ENCODE results near the gene CCL4L2. TPM values are rescaled to one million over a fixed set of nuclear protein-coding genes. Genes with fewer than 3 reads are reported as not detected.
"Not testable (repeated sequence)": the region's sequence is repeated elsewhere in the genome, so short reads cannot be mapped to it uniquely, and the experiment has no call there.

The CCL4L2 gene
- total RNA-seq, 2 experiments from 2014 or later = 4.8 to 6.4 TPM

- H3K27me3 Mint-ChIP-seq; ATAC-seq; H3K4me1 Mint-ChIP-seq; H3K4me3 Mint-ChIP-seq; POLR2A ChIA-PET; H3K36me3 Mint-ChIP-seq (ENCODE audit: low read depth); intact Hi-C loops (cut with DNase I, micrococcal nuclease); H3K9me3 Mint-ChIP-seq (ENCODE audit: low read depth); DNase-seq; CTCF ChIA-PET; H3K27ac Mint-ChIP-seq: not testable (repeated sequence)
Observed at GRCh38 chr17:36187943-36188665, 22.8 kb upstream of the CCL4L2 start.

GRCh38 chr17:36188891-36189306 is 22.0 kb upstream of the CCL4L2 start:
- ATAC-seq (peak; percentile 76), DNase-seq (peak; percentile 17)
- Mint-ChIP-seq H3K4me1 (peaks cover 6% of the 10 kb centered on the region), H3K36me3 (ENCODE audit: low read depth) (no peaks in the 10 kb centered on the region), H3K4me3 (no peak overlapping the region), H3K27ac (no peak overlapping the region), H3K9me3 (ENCODE audit: low read depth) (no peaks in the 10 kb centered on the region), H3K27me3 (peaks cover 2% of the 10 kb centered on the region)
- POLR2A ChIA-PET = no interaction called here
- intact Hi-C loops (cut with DNase I, micrococcal nuclease) = no loop called here
- CTCF ChIA-PET = no interaction called here

GRCh38 chr17:36189993-36190392 is 20.9 kb upstream of the CCL4L2 start:
- H3K9me3 Mint-ChIP-seq (ENCODE audit: low read depth); POLR2A ChIA-PET; CTCF ChIA-PET; H3K27me3 Mint-ChIP-seq; H3K4me1 Mint-ChIP-seq; H3K36me3 Mint-ChIP-seq (ENCODE audit: low read depth); DNase-seq; H3K4me3 Mint-ChIP-seq; H3K27ac Mint-ChIP-seq; ATAC-seq: not testable (repeated sequence)
- intact Hi-C loops (cut with DNase I, micrococcal nuclease) = loop anchor here in 1 of 2 experiments (10.0 kb wide), 1 partner anchor 45 kb away; no protein-coding TSS in a partner anchor

DNA sequence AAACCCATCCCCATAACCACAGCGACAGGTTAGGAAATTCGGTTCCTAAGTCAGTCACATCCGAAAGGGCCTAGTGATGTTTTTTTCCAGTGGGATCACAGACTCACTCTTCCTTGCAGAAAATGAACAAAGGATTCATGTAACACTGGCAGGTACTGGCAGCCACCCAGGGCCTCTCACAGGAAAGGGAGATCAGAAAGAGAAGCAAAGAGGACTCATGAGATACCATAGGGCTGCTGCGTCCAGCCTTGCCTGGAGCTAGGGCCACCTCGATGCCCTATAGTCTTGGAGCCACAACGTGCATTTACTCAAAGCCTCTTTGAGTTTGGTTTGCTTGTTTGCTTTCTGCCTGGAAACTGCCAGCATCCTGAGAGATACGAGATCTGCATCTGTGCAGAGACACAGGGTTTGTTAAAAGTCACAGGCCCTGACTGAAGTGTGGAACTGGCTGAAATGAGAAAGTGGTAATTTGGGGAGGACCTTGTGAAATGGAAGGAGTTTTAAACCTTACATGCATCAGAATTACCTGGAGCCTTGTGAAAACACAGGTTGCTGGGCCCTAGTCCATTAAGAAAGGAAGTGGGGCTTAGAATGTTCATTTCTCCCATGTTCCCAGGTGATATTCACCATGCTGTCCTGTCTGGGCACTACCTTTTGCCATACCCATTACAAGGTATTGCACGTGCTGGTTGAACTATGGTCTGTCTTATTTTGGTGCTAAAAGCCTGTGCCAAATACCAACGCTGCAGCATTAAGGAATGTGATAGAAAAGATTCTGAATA is 20.1 kb upstream of the CCL4L2 start:
- CTCF ChIA-PET; H3K4me3 Mint-ChIP-seq; POLR2A ChIA-PET; H3K27me3 Mint-ChIP-seq; H3K9me3 Mint-ChIP-seq (ENCODE audit: low read depth); DNase-seq; H3K27ac Mint-ChIP-seq; ATAC-seq; H3K4me1 Mint-ChIP-seq; H3K36me3 Mint-ChIP-seq (ENCODE audit: low read depth): not testable (repeated sequence)
- intact Hi-C loops (cut with DNase I, micrococcal nuclease) = loop anchor here in 1 of 2 experiments (10.0 kb wide), 1 partner anchor 46 kb away; no protein-coding TSS in a partner anchor

DNA sequence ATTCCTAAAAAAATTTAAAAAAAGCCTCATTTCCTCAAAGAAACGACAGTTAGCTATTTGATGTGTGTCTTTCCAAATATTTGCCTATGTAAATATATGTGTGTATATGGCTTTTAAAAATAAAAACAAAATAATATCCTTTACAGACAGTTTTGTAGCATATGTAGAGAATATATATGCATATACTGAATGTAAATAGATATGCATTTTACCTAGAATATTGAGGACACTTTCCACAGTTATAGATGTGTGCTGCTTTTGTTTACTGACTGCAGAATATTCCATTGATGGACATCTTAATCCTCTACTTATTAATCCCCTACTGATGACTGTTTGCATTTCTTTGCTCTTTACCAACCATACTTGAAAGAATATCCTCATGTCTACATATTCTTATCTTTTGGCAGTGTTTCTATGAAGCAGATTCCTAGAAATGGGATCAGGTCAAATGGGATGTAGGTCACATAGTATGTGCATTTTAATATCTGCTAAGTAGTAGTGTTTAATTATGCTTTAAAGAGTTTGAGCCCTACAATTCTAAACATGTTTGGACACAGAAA is 17.6 kb upstream of the CCL4L2 start:
- CTCF ChIA-PET = no interaction called here
- H3K4me1 Mint-ChIP-seq = peaks cover 10% of the 10 kb centered on the region
- no peak overlapping the region for H3K27ac Mint-ChIP-seq
- DNase-seq (no peak), ATAC-seq (no peak)
- intact Hi-C loops (cut with DNase I, micrococcal nuclease) = loop anchor here in 1 of 2 experiments (10.0 kb wide), 1 partner anchor 48 kb away; no protein-coding TSS in a partner anchor
- no peaks in the 10 kb centered on the region for H3K36me3 Mint-ChIP-seq (ENCODE audit: low read depth)
- POLR2A ChIA-PET = interaction anchor here (0.6 kb wide), 1 partner anchor 175 kb away, joined by 4 read pairs; no protein-coding TSS in a partner anchor
- H3K27me3 Mint-ChIP-seq = peaks cover 8% of the 10 kb centered on the region
- H3K4me3 Mint-ChIP-seq = no peak overlapping the region
- H3K9me3 Mint-ChIP-seq (ENCODE audit: low read depth) = no peaks in the 10 kb centered on the region

- intact Hi-C loops (cut with DNase I, micrococcal nuclease) = loop anchor here in 1 of 2 experiments (10.0 kb wide), 1 partner anchor 49 kb away; no protein-coding TSS in a partner anchor
- POLR2A ChIA-PET; H3K27me3 Mint-ChIP-seq; H3K9me3 Mint-ChIP-seq (ENCODE audit: low read depth); DNase-seq; CTCF ChIA-PET; H3K36me3 Mint-ChIP-seq (ENCODE audit: low read depth); ATAC-seq; H3K27ac Mint-ChIP-seq; H3K4me3 Mint-ChIP-seq: not testable (repeated sequence)
- peaks cover 13% of the 10 kb centered on the region for H3K4me1 Mint-ChIP-seq
Observed at GRCh38 chr17:36194147-36194831, 16.6 kb upstream of the CCL4L2 start.

DNA sequence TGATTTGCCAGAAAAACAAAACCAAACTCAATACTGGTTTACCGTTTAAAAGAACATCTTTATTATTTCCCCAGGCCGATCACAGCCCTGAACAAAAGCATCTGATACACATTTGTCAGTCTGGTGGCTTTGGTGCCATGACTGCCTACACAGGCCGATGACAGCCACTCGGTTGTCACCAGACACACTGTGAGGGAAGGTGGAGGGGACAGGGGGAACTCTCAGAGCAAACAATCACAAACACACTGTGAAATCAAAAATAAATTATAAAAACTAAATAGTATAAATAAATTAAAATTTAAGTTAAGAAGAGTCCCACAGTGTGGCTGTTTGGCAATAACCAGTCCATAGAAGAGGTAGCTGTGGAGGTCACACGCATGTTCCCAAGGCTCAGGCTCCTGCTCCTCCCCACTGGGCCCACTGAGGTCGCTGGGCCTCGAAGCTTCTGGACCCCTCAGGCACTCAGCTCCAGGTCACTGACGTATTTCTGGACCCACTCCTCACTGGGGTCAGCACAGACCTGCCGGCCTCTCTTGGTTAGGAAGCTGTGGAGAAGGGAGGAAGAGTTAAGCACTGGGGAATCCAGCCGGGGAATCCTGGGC is 15.9 kb upstream of the CCL4L2 start:
- H3K36me3 Mint-ChIP-seq (ENCODE audit: low read depth); CTCF ChIA-PET; H3K4me3 Mint-ChIP-seq; H3K27me3 Mint-ChIP-seq; H3K27ac Mint-ChIP-seq; POLR2A ChIA-PET; DNase-seq; ATAC-seq; H3K9me3 Mint-ChIP-seq (ENCODE audit: low read depth): not testable (repeated sequence)
- intact Hi-C loops (cut with DNase I, micrococcal nuclease) = loop anchor here in 1 of 2 experiments (10.0 kb wide), 1 partner anchor 50 kb away; no protein-coding TSS in a partner anchor
- peaks cover 15% of the 10 kb centered on the region for H3K4me1 Mint-ChIP-seq

DNA sequence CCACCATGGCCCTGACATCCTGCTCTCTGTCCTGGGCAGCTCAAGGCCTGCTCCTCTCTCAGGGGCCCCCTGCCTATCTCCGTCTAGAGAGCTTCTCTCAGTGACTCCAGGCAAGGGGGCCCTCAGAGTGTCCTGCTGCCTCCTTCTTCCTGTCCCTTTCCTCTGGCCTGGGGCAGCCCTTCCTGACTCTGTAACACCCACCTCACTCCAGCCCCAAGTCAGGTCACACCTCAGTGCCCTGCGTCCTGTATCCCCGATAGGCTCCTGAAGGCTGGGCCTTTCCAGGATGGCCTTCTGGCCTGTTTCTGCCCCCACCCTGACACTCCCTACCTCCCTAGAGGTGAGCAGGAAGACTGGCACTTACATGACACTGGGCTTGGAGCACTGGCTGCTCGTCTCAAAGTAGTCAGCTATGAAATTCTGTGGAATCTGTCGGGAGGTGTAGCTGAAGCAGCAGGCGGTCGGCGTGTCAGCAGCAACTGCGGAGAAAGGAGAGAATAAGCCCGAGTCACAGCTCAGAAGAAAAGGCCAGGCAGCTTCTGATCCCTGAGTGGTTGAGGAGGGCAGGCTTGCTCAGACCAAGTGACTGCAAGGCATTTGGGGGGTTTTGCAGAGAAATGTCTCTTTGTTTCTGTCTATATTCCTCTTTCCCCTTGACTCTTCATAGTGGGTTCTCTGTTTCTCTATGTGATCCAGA is 15.3 kb upstream of the CCL4L2 start:
- CTCF ChIA-PET = no interaction called here
- DNase-seq (no peak), ATAC-seq (no peak)
- H3K4me3 Mint-ChIP-seq = no peak overlapping the region
- H3K4me1 Mint-ChIP-seq = peaks cover 15% of the 10 kb centered on the region
- no peaks in the 10 kb centered on the region for H3K36me3 Mint-ChIP-seq (ENCODE audit: low read depth)
- H3K27me3 Mint-ChIP-seq = peaks cover 12% of the 10 kb centered on the region
- no peaks in the 10 kb centered on the region for H3K9me3 Mint-ChIP-seq (ENCODE audit: low read depth)
- no peak overlapping the region for H3K27ac Mint-ChIP-seq
- POLR2A ChIA-PET = no interaction called here
- intact Hi-C loops (cut with DNase I, micrococcal nuclease) = loop anchor here in 1 of 2 experiments (10.0 kb wide), 1 partner anchor 51 kb away; no protein-coding TSS in a partner anchor

DNA sequence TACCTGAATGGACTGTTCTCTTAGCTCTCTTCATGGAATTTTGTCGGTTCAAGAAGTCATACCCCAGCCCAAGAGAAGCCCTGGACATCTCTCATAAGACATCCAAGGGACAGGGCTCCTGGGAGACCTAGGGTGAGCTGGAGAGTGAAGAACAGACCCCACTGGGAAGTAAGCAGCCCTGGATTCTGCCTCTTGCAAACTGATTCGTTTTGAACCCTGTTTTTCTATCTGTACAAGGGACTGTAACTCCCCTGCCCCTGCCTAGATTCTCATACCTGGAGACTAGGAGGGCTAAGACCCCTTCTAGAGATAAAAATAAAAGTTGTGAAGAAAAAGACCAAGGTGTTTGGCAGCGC is 14.8 kb upstream of the CCL4L2 start:
- Mint-ChIP-seq H3K27ac (no peak overlapping the region), H3K36me3 (ENCODE audit: low read depth) (no peaks in the 10 kb centered on the region), H3K4me1 (peaks cover 15% of the 10 kb centered on the region), H3K9me3 (ENCODE audit: low read depth) (no peaks in the 10 kb centered on the region), H3K27me3 (peaks cover 12% of the 10 kb centered on the region), H3K4me3 (no peak overlapping the region)
- intact Hi-C loops (cut with DNase I, micrococcal nuclease) = loop anchor here in 1 of 2 experiments (10.0 kb wide), 1 partner anchor 51 kb away; no protein-coding TSS in a partner anchor
- CTCF ChIA-PET = no interaction called here
- POLR2A ChIA-PET = no interaction called here
- ATAC-seq (no peak), DNase-seq (no peak)

DNA sequence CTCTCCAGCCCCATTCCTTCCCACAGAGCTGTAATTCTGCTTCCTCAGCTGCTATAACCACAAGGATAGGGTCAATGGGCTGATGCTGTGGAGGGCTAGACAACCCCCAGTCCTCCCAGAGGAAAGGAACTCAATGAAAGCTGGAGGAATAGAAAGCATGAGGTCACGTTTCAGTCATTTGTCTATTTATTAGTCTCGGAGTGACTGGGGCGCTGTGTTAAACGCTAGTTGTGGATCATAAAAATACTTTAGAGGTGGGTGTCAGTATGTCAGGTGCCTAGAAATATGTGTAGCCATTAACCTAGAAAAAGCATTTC is 13.5 kb upstream of the CCL4L2 start:
- intact Hi-C loops (cut with DNase I, micrococcal nuclease) = loop anchor here in 1 of 2 experiments (10.0 kb wide), 1 partner anchor 53 kb away; no protein-coding TSS in a partner anchor
- Mint-ChIP-seq H3K4me1 (peaks cover 16% of the 10 kb centered on the region), H3K36me3 (ENCODE audit: low read depth) (no peaks in the 10 kb centered on the region), H3K4me3 (no peak overlapping the region), H3K9me3 (ENCODE audit: low read depth) (no peaks in the 10 kb centered on the region), H3K27ac (no peak overlapping the region), H3K27me3 (peaks cover 14% of the 10 kb centered on the region)
- CTCF ChIA-PET = no interaction called here
- DNase-seq (no peak), ATAC-seq (no peak)
- POLR2A ChIA-PET = no interaction called here

Measured in activated CD4-positive, alpha-beta T cell treated with anti-CD3 and anti-CD28 coated beads for 36 hours (primary cell).